Regular cardiac myocyte (primary cell): ENCODE data around the gene ZNF717. TPM values are rescaled to one million over a fixed set of nuclear protein-coding genes. Genes with fewer than 3 reads are reported as not detected.

ENCODE experiments used
- total RNA-seq: library from RNA; depleted of rRNA; stranded (reverse); fragments of >200 nt; gene quantifications from 2 replicates; pipeline ENCODE4 v1.2.3, GENCODE V29; 2014

The ZNF717 gene
- 12.8 and 13.2 TPM in 2 replicates for total RNA-seq

GRCh38 chr3:75785081-75785755 is at the start of gene ZNF717:
Gene ZNF717, minus strand, starts transcription at chr3:75785549. Its CDS starts 2,187 bp downstream, at chr3:75783362.

Other genes with a start within 250 kb of the ZNF717 start
- not detected in 2 replicates for gene FRG2C, start 121.2 kb downstream of the ZNF717 start, total RNA-seq